ENCODE data around the gene TNK1.

GRCh38 chr17:7410634-7411426, 29.9 kb downstream of the TNK1 start:
- TF ChIP-seq CTCF (IDR thresholded peaks at IDR 0.05) (no peak), EZH2 (IDR thresholded peaks at IDR 0.05; ENCODE audit: borderline replicate concordance, insufficient read depth, low read depth, low read length, poor library complexity, severe bottlenecking) (no peak)

Data from B cell (primary cell).